T-helper 1 cell treated with Interleukin-12 subunit alpha and Interleukin-12 subunit beta and Interleukin-4 antibody, amounts not matched to agents 30 ng/mL and 1 ng/mL, for 36 hours (primary cell): ENCODE data around the gene RRP8. TPM values are rescaled to one million over a fixed set of nuclear protein-coding genes. Genes with fewer than 3 reads are reported as not detected.

Source experiments
- intact Hi-C: fragments of 100-400 bp; cut with micrococcal nuclease; formaldehyde crosslinking; loops from one replicate; pipeline ENCODE4 v1.15.1; 2024
- total RNA-seq: library from RNA; stranded (reverse); gene quantifications from 2 replicates; pipeline ENCODE4 v1.2.3, GENCODE V29; 2022

RRP8 gene
- total RNA-seq, 1 donor from 2014 or later = 28.2 TPM

DNA sequence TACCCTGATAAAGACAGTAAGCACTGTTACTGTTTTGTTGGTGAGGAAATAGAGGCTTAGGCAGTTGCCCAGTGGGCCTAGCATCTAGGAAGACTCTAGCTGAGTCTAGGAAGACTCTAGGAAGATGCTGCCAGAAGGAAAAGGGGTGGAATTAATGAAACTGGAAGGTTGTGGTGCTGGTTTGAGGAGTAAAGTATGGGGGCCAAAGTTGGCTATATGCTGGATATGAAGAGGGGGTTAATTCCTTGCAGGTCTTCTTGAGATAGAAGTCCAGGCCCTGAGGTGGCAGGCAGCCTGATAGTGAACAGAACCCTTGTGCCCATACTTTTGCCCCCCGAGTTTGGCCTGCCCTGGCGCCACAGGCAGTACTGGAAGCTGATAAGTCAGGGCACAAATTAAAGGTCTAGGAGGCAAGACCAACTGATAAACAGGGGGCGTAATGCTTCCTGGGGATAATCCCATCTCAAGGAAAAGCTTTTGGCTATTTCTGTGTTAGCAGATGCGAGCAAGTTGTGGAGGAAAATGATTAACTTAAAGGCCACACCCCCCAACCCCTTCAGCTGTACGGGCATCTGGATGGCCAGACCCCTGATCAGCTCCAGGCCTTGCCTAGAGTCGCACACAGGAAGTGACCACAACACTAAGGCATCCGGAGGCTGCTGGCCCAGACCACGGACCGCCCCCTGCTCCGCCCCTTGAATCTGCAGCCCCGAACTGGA, 3.2 kb upstream of the RRP8 start:
- intact Hi-C loops = loop anchor here (1.0 kb wide), 3 partner anchors 13 to 61 kb away; partner anchors contain the start of gene TPP1

DNA sequence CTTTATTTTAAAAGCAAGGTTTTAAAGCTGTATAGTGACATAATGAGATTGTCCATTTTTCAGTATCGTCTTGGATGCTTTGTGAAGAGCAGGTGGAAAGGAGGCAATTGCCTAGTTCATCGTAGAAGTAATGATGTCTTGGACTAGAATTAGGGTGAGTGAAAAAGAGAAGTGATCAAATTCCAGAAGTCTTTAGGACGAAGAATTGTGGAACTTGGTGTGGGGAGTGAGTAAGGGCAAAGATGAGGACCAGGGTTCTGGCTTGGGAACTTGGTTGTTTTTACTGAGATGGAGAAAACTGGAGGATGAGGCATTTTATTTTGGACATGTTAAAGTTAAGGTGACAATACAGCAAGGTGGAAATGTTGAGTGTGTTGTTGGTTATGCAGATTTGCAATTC, 1.4 kb upstream of the RRP8 start:
- intact Hi-C loops = loop anchor here (1.0 kb wide), 1 partner anchor 102 kb away; no protein-coding TSS in a partner anchor

DNA sequence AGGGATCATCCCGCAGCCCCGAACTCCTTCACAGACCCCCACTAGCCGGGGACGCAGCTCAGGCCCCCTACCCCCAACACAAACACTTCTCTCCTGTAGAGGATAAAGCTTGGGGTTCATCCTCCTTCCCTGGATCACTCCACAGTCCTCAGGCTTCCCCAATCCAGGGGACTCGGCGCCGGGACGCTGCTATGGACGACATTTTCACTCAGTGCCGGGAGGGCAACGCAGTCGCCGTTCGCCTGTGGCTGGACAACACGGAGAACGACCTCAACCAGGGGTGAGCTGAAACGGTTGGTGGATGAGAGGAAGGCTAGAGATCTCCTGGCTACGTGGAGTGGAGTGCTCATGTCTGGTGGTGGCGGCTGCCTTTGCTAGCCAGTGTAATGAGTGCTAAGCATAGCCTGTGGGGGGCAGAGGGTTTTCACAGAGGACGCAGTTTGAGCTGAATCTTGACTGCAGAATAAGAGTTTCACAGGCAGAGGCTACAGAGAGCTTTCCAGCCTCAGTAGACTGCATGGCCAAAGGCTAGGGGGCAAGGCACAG, 738 bp upstream of the RRP8 start:
- intact Hi-C loops = loop anchor here (1.0 kb wide), 1 partner anchor 102 kb away; no protein-coding TSS in a partner anchor

DNA sequence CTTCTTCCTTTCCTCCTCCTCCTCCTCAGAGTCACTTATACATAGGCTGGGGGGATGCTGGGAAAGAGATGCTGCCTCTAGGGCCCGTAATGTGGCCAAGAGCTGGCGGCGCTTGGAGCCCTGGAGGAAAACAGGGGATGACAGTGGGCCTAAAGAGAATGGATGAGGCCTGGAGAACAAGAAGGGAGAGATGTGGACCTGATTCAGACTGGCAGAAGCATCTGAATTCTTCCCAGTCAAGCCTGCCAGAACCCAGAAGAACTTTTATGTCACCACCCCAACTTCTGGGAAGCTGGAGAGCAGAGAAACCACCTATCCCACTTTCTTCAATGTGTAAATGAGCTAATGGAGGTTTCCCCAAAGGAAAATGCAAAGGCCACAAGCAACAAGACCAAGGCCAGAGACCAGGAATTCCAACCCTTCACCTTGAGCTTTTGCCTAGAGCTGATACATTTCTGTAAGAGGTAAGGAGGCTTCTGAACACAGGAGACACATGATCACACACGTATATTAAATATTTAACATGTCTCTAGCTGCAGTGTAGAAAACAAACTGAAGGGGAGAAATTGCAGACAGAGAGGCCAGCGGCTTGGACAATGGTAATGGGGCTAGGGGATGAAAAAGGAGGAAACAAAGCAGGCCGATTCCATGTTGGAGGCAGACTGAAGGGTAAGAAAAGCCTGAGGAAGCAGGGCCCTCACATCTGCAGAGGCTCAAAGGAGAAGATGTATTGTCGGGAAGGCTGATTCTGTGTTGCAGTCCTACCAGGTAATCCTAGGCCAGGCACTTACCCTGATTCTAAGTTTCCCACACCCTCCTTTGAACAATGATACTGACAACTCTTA, 1.1 kb downstream of the RRP8 start:
- intact Hi-C loops = loop anchor here (2.0 kb wide), 2 partner anchors 16 to 368 kb away; partner anchors contain the start of genes FHIP1B and TPP1

DNA sequence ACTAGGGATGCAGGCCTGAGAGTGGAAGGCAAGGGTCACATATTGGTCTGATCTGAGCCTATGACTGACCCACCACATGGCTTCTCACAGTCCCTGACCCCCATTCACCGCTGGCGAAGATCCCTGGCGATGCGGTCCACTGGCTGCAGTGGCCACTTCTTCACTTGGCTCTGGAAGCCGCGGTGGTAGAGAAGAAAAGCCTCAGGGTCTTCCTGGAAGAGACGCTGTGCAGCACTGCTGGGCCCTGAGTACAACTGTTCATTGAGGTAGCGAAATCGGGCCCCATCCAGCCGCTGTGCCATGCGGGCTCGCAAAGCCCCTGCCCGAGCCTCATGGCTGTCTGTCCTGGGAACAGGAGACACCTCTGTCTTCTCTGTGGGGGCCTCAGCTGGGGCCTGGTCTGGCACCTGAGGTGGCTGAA, 2.4 kb downstream of the RRP8 start:
- intact Hi-C loops = no loop called here

GRCh38 chr11:6599881-6600390, 3.5 kb downstream of the RRP8 start:
- intact Hi-C loops = no loop called here

- intact Hi-C loops = no loop called here
These were observed 4.0 kb downstream of the RRP8 start for GRCh38 chr11:6599449-6599848.

DNA sequence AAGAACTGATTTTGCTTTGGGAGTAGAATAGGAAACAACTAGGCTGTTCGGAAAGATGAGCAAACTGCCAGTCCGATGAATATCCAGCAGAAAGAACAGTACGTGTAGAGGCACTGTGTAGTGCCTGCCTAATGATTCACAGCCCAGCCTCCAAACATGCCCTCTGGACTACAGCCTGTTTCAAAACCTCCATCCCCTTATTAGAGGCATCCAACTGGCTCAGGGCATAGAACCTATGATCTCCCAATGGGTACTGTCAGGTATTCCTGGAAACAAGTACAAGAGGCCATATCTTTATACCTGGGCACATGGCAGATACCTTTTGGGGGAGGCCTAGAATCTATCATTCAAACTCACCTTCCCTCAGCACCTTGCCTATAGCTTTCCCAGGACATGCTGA, 4.9 kb downstream of the RRP8 start:
- intact Hi-C loops = no loop called here

DNA sequence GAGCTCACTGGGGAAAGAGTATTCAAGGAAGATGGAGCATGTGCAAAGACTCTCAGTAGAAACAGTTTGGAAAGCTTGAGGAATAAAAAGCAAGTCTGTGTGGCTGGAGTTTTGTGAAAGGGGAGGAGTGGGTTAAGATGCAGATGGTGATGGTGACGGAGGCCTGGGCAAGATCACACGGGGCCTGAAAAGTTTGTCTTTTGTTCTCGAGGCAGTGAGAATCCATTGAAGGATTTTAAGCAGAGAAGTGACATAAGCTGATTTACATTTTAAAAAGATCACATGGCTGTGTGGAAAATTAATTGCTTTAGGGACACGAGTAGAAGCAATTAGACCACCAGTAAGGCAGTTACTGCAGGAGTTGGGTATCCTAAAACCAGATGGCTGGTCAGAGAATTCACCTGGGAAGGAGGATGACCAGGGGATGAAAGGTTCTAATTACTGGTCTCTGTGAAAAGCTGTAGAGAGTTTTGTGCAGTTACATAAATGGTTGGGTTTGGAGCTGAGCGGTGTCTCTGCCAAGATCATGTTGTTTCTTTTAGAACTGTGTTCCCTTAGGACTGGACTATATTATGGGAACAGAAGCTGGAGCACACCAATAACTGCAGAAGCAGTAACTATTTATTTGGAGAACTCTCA, 7.1 kb downstream of the RRP8 start:
- intact Hi-C loops = no loop called here

- intact Hi-C loops = no loop called here
These were observed 9.2 kb downstream of the RRP8 start for GRCh38 chr11:6594142-6594768.

- intact Hi-C loops = no loop called here
These were observed 15.4 kb downstream of the RRP8 start for GRCh38 chr11:6588018-6588417.

DNA sequence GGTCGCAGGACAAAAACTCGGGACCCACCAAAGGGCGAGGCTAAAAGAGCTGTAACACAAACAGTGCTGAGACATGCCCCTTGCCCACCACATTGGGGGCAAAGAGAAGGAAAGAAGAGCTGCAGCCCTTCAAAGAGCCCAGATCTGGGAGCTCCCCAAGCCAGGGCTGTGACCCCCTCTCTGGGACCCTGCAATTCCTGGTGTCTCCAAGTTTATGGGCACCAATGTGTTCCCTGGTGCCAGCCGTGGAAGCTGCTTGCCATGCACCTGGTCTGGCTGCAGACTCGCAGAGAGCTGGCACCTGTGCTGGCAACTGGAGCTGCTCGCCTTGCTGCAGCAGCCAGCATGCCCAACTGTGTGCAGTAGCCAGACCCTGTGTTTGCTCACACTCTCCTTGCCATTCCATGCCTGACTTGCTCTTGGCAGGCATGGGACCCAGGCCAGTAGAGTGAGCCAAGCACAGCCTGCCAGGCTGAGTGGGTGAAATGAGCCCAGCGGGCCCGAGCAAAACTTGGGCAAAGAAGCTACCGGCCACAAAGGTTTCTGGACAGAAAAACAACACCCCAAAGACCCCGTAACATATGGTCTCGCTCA, 16.0 kb downstream of the RRP8 start:
- intact Hi-C loops = no loop called here

DNA sequence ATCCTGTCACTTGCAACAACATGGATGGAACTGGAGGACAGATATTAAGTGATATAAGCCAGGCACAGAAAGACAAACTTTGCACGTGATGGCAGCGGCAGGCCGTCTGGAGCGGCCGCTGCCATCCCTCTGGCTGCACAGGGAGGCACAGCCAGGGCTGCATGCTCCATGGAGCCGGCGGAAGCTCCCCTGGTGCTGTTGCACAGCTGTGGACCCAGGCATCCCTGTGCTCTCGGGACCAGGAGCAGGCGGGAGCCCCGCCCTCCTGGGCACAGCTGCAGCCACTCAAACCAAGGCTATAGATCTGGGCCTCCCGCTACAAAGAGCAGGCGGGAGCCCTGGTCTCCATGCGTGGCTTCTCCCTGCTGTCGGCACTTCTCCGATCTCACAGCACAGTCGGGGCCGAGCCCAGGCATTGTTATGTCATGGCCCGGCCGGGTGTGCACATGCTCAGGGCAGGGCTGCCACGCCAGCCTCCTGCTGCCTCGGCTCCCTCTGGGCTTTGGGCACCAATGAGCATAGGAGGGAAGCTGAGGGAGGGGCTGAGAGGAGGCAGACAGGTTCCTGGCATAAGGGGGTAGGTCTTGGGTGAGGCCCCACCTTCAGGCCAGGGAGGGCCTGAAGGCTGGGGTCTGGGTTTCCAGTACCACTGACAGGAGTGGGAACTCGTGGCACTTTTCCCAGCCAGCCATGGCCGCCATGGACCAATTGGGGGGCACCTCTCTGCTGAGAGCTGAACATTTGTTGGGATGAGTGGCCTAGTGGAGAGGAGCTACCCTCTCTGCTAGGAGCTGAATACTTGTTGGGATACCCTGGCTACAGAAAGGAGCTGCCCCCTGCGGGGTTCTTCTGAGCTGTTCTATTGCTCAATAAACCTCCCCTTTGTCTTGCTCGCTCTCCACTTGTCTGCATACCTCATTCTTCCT, 16.7 kb downstream of the RRP8 start:
- intact Hi-C loops = no loop called here

- intact Hi-C loops = no loop called here
These were observed 18.9 kb downstream of the RRP8 start for GRCh38 chr11:6584528-6584927.

- intact Hi-C loops = no loop called here
These were observed 19.8 kb downstream of the RRP8 start for GRCh38 chr11:6583584-6583983.

DNA sequence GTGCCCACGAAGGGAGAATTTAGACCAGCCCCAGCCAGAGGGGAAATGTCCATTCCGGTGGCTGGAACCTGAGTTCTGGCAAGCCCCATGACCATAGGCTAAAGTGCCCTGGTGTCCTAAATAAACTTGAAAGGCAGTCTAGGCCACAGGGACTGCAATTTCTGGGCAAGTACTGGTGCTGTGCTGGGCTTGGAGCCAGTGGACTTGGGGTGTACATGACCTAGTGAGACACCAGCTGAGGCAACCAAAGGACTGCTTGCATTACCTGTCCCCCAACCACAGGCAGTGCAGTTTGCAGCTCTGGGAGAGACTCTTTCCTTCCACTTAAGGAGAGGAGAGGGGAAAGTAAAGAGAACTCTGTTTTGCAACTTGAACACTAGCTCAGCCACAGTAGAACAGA, 23.7 kb downstream of the RRP8 start:
- intact Hi-C loops = no loop called here

DNA sequence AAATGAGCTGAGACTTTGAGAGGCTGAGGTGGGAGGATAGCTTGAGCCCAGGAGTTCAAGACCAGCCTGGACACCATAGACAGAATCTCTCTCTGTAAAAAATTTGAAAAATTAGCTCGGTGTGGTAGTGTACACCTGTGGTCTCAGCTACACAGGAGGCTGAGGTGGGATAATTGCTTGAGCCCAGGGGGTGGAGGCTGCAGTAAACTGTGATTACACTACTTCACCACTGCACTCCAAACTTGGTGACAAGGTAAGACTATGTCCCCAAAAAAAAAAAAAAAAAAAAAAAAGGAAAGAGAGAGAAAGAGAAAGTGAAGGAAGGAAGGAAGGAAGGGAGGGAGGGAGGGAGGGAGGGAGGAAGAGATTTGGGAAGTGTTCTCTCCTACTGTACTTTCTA, 25.3 kb downstream of the RRP8 start:
- intact Hi-C loops = no loop called here

DNA sequence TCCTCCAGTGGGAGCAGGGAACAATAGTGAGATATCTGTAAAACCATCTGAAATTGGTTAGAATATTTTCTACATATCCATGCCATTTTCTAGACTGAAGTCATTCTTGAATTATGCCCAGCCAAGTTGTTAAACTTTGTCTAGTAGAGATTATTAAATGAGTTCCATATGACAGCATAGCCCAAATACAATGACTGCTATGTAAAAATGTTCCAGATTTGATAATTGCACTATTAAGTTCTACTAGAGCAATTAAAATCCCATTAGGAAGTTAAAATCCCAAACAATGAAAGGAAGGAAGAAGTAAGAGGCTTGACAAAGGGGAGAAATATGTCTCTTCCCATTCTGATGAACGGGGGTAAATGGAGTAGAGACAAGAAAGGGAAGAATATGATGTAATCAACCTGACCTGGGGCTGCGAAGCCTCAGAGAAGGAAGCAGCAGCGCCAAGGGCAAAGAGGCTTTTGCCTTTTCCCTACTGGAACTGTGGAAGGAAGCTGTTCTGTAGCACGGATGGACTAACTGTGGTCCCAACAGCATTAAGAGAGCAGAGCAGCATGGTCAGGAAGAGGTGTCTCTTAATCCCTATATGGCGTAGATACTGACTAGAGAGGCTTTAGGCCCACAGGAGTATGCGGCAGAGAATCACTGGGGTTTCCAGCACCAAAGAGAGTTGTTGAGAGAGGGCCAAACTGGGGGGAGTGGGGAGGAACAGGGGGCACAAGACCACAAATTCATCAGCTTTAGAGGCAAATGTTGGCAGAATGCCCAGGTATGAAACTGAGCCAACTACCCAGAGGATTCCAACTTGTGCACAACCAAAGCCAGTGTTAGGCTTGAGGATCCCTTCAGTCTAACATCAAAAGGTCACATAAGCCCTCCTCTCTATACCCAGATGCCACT, 26.7 kb downstream of the RRP8 start:
- intact Hi-C loops = no loop called here
